Retinal pigment epithelial cell (primary cell): Measurements from ENCODE around the gene SV2B.

Experiments used
- DNase-seq: peaks from one replicate; pipeline ENCODE4 v3.0.0-alpha.2; 2010; ENCODE audit warnings: low read depth
- H3K4me3 ChIP-seq: 2 replicates; pipeline ENCODE4 v1.5.1; 2011; ENCODE audit warnings: mild to moderate bottlenecking, low read length, control low read depth, moderate library complexity
- CTCF ChIP-seq: conservative IDR thresholded peaks from 2 replicates; pipeline ENCODE4 v1.5.1; 2011; ENCODE audit warnings: low read depth, low read length, control low read depth, inconsistent platforms

SV2B gene

GRCh38 chr15:91114301-91114700 is 14.2 kb downstream of the SV2B start:
- DNase-seq: no peak
- H3K4me3 ChIP-seq: no peak overlapping the region
- TF ChIP-seq CTCF: no peak

- no peak overlapping the region for H3K4me3 ChIP-seq
- no peak for TF ChIP-seq CTCF
- peak; percentile 15 for DNase-seq
Measured at GRCh38 chr15:91116113-91117067, 16.3 kb downstream of the SV2B start.

- DNase-seq: no peak
- no peak for TF ChIP-seq CTCF
- H3K4me3 ChIP-seq: no peak overlapping the region
Measured at GRCh38 chr15:91117375-91117774, 17.3 kb downstream of the SV2B start.

GRCh38 chr15:91118817-91119590 is 18.9 kb downstream of the SV2B start:
- no peak for DNase-seq
- TF ChIP-seq CTCF: no peak
- no peak overlapping the region for H3K4me3 ChIP-seq

GRCh38 chr15:91122296-91122695 is 22.2 kb downstream of the SV2B start:
- no peak overlapping the region for H3K4me3 ChIP-seq
- DNase-seq: no peak
- TF ChIP-seq CTCF: no peak

GRCh38 chr15:91124132-91124531 is 24.1 kb downstream of the SV2B start:
- DNase-seq: no peak
- no peak for TF ChIP-seq CTCF
- no peak overlapping the region for H3K4me3 ChIP-seq
